Neural cell (in vitro differentiated cells): Measurements from ENCODE around the gene ATG4D.

Experiments used
- EP300 ChIP-seq: fragments of 450-650 bp; conservative IDR thresholded peaks from 2 replicates; pipeline ENCODE4 v1.6.1; 2014; ENCODE audit warnings: antibody characterized with exemption, mild to moderate bottlenecking, moderate library complexity; ENCODE audit not compliant: poor library complexity, severe bottlenecking
- TF ChIP-seq, protein P1 (sequence below): fragments of 450-650 bp; IDR thresholded peaks from 2 replicates; pipeline ENCODE4 v1.5.1; 2014; ENCODE audit warnings: antibody characterized with exemption, mild to moderate bottlenecking, moderate library complexity; ENCODE audit not compliant: poor library complexity, severe bottlenecking

DNA sequence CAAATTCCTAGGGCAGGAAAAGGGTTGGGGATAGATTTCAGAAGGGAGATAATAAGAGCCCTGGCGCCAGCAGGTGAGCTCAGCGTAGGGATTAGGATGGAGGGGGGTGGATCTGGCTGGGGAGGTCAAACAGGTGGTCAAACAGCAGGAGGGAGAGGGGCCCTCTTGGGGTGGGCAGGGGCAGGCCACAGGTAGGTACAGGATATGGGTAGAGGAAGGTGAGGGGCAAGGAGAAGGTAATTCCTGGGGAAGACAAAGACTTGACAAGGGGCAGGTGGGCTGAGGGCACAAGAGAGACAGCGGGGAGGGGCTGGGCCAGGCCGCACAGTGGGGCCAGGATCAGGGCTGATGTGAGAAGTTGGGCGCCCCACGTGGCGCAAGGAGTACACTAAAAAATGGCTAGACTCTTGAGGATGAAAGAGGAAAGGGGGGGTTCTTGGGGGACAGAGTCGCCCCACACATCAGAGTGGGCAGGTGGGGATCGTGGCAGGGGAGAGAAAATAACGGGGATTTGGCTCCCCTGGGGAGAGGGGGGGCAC lies 21.4 kb downstream of the ATG4D start:
- TF ChIP-seq, protein P1, sequence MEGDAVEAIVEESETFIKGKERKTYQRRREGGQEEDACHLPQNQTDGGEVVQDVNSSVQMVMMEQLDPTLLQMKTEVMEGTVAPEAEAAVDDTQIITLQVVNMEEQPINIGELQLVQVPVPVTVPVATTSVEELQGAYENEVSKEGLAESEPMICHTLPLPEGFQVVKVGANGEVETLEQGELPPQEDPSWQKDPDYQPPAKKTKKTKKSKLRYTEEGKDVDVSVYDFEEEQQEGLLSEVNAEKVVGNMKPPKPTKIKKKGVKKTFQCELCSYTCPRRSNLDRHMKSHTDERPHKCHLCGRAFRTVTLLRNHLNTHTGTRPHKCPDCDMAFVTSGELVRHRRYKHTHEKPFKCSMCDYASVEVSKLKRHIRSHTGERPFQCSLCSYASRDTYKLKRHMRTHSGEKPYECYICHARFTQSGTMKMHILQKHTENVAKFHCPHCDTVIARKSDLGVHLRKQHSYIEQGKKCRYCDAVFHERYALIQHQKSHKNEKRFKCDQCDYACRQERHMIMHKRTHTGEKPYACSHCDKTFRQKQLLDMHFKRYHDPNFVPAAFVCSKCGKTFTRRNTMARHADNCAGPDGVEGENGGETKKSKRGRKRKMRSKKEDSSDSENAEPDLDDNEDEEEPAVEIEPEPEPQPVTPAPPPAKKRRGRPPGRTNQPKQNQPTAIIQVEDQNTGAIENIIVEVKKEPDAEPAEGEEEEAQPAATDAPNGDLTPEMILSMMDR = no peak
- TF ChIP-seq EP300 = no peak
